HG03039 (cell line): ENCODE measurements around the gene RGS6.

ENCODE experiments used
- ATAC-seq: cut with Tn5 transposase; IDR thresholded peaks from one replicate; pipeline ENCODE4 v1.9.1; 2021; ENCODE audit warnings: mild to moderate bottlenecking, moderate library complexity; ENCODE audit not compliant: unreplicated experiment

The RGS6 gene

GRCh38 chr14:72154645-72155378 lies 222.6 kb downstream of the RGS6 start:
- no peak for ATAC-seq

DNA sequence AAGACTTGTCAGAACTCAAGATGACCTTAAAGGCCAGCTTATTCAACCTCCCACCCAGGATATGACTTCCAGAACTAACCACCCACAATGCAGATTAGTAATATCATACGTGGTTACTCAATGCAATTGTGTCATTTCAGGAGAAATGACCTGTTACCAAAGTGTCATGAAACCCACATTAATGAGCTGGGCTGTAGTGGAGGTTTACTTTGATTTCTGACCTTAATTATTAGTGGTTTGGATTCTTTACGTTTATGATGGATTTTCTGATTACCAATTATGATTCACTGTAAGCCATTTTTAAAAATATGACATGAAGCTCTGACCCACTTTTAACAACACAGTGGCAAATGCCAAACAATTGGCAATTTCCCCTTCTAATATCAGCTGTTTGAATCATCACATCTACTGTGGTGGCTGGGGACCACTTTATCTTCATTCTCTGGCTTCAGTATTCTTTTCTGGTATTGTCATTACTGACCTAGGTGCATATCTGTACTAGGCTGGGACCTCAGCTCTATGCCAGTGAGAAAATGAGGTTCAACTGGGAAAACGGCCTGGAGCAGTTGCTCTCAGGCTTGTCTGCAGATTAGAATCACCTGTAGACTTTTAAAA lies 223.3 kb downstream of the RGS6 start:
- no peak for ATAC-seq

GRCh38 chr14:72164420-72165228 lies 232.4 kb downstream of the RGS6 start:
- ATAC-seq: no peak

DNA sequence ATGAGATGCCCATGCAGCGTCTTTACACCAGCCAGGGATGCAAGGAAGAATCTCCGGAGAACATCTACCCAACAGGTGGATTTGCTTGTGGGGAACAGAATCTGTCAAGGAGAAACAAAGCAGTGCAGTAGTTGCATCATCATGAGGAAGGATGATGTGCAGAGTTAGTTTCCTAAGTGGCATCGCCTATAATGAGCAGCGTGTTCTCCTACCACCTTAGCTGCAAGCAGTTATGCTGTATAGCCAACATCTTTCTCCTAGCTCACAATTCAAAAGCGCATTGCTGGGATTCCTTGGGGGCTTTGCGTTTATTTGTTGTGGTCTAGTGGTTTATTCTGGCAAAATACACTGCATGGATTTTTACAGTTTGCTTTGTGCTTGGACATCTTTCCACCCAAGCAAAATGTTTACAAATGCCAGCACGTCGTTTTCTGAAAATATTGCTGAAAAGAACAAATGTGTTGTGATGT lies 233.0 kb downstream of the RGS6 start:
- no peak for ATAC-seq

GRCh38 chr14:72169521-72169920 lies 237.3 kb downstream of the RGS6 start:
- ATAC-seq: no peak

GRCh38 chr14:72172049-72172448 lies 239.8 kb downstream of the RGS6 start:
- ATAC-seq: no peak

DNA sequence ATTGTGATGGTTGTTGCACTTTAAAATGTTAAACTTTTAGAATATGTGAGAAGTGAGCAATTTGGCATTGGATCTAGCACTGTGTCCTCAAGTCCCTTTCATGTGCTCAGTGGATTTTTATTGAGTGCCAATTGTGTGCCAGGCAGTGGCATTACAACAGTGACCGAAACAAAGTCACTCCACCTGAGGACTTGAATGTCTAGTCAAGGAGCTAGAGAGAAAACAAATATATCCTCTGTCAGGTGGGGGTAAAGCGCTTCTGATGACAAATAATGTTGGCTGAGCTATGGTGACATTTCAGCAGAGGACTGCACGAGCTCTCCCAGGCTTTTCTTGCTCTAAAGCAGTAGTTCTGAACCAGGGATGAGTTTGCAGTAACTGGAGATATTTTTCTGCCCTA lies 240.4 kb downstream of the RGS6 start:
- ATAC-seq: no peak

- ATAC-seq: no peak
Measured at GRCh38 chr14:72173038-72173720, 240.9 kb downstream of the RGS6 start.

GRCh38 chr14:72177251-72177650 lies 245.0 kb downstream of the RGS6 start:
- no peak for ATAC-seq

GRCh38 chr14:72178517-72178916 lies 246.3 kb downstream of the RGS6 start:
- no peak for ATAC-seq

- ATAC-seq: no peak
Measured at GRCh38 chr14:72182708-72183432, 250.6 kb downstream of the RGS6 start.

- no peak for ATAC-seq
Measured at GRCh38 chr14:72183631-72184030, 251.4 kb downstream of the RGS6 start.

- no peak for ATAC-seq
Measured at GRCh38 chr14:72186523-72186922, 254.3 kb downstream of the RGS6 start.

DNA sequence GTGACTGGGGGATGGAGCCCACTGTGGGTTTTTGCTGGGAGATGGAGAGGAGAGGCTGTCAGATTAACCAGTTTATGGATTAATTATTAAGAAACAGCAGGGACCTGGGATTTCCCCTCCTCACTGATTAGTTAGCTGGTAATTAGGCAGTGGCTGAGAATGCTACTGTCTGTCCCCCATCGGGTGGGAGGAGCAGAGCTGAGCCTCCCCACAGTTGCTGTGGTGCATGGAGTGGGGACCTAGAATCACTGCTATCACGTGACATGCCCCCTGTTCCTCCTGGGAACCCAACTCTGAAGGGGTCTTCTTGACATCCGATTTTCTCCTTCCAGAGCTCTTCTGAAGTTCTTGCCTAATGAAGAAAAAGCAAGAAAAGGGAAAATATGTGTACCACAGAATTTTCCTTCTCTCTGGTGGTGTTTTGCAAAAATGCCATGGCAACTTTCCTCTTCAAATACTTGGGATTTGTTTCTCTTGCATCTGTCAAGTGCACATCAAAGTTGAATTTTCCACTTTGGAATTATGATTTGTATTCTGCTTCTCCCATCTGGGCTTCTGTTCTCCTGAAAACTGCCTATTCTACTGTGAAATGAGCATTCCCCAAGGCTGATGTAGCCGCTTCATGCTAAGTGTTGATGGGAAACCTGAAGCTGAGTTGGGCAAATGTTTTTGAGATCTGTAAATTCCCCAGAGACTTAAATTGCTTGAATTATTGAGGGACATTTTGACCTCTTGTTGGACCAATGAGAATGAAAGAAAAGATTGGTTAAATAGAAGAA lies 264.2 kb downstream of the RGS6 start:
- no peak for ATAC-seq

DNA sequence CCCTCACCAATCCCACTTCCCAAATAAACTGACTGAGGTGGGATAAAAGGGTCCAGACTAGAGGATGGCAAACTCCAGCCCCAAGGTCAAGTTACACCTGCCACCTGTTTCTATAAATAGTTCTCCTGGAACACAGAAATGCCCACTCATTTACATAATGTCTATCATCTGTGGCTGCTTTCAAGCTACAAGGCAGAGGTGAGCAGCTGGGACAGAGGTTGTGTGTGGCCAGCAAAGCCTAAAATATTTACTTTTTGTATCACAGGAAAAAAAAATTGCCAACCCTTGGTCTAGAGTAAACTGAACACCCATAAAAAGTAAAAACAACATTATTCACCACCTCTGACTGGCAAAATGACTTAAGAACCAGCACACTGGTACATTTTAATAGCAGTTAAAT lies 269.4 kb downstream of the RGS6 start:
- ATAC-seq: no peak

- no peak for ATAC-seq
Measured at GRCh38 chr14:72213424-72213823, 281.2 kb downstream of the RGS6 start.

GRCh38 chr14:72215080-72215479 lies 282.9 kb downstream of the RGS6 start:
- no peak for ATAC-seq

DNA sequence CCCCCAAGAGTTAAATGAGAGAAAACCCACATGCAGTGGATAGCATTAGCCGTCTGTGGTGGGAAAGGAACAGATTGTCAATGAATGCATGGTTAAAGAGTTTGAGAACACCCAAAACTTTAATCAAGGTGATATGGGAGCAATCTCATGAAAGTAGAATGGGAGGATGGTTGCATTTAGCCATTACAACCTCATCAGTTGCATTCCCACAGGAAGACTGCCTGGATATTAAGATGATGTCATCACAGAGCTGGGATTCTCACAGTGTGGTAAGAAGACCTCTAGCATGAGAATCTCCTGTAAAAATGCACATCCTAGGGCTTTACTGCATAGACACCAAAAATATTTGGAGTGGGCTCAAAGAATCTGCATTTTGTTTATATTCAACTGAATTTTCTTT lies 284.9 kb downstream of the RGS6 start:
- no peak for ATAC-seq

DNA sequence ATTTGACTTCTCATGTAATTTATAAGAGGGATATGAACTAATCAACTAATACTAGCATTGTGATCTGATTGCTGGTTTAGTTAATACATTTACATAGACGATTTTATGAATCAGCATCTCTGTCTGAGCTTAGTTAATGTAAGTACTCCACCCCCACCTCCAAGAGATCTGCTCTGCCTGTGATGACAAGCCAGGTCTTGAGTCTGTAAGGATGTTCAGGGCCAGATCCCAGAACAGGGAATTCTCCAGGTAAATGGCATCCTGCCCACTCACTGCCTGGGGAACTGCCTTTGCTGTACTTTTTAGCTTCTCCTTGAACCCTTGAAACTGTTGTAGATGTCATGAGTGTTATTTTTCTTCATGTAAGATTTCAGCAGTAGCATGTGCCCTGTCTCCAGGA lies 289.8 kb downstream of the RGS6 start:
- ATAC-seq: no peak

- no peak for ATAC-seq
Measured at GRCh38 chr14:72236629-72237028, 304.4 kb downstream of the RGS6 start.
